DLD1 (cell line): Measurements from ENCODE around the gene GFOD1.

Experiments used
- in situ Hi-C: cut with HindIII; loops from 2 replicates; pipeline ENCODE4 v1.10.0; 2017; ENCODE audit warnings: low sequenced_read_pairs

GFOD1 gene

DNA sequence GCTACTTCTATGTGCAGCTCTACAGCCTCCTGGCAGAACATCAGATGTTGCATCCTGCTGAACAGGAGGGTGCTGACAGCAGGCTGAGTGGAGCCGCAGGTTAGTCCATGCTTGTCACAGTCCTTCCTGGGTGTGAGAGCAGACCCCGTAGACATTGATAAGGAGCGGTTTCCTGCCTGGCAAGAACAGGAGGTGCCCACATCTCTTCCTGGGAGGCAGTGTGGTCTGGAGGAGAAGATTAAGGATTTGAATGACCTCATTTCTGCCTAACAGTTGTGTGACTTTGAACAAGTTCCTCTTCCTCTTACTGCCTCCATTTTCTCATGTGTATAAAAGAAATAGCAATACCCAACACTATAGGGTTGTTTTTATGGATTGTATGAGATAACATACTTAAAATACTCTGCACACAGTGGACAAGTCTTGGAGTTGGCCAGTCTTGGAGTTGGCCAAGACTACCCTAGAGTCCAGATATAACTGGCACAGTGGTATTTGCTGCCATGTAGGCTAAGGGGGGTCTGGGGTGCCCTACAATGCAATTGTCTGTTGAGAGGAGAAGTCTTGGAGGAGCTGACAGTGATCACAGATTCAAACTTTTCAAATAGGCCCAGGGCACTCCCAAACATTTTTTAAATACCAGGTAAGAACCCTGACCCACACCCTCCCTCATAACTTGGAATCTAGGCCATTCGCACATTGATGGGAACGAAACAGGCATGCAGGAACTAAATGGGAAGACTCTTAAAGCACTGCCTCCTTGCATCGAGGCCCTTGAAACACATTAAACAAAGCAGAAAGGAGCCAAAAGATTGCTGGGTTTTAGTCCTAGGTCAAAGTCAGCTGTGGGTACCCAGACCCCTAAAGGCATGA, 126.5 kb downstream of the GFOD1 start:
- in situ Hi-C loops, result no loop called here

DNA sequence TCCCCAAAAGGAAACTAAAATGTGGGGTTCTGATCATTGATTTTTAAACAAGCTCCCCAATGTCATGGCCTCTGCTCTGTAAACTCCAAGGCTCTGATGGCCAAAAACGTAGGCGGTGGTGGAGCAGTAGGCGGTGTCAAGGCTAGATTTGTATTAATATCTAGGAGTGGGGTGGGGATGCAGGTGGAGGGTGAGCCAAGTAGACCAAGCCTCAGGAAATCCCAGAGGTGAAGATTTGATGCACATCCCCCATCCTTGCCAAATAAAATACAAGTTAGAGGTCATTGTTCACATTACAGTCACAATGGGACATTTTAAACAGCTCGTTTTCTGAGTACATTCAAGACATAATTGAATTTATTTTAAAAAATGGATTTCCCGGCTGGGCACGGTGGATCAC, 128.1 kb downstream of the GFOD1 start:
- in situ Hi-C loops, result no loop called here

DNA sequence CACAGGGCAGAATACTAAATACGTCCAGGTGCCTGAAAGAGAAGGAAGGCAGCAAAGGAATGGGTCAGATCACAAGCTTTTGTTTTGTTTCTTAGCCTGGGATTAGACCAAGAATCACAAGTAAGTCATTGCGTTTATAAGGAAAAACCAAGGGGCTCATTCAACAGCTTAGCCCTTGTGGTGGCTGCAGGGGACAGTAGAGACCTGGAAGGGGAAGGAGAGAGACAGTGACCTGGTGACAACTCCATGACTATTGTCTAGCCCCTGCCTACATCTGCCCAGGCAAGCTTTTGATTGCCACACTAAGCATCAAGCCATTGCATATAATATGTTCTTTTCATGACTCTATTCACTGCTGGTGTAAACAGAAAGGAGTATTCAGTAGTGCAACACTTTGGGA, 128.9 kb downstream of the GFOD1 start:
- in situ Hi-C loops, result no loop called here

DNA sequence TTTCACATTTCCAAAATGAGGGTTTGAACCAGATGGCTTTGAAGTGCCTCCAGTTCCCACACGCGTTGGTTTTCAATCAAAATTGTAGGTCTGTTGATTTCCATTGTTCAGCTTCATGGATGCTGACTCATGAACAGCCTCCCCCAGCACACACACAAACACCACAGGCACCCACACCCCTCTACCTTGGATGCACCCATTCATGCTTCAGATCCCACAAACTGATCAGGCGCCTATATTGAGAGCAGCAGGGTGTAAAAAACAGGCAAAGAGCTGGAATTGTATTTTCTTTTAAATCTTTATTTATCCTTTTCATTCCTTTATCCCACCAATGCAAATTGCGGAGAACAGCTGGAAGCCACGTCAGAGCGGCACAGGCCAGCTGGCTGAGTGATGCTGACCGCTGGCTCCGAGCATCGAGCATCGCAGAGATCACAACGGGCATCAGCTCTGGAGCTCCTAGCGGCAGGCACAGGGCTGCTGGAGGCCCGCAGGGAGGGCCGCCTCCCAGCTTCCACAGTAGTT, 129.8 kb downstream of the GFOD1 start:
- in situ Hi-C loops, result no loop called here

DNA sequence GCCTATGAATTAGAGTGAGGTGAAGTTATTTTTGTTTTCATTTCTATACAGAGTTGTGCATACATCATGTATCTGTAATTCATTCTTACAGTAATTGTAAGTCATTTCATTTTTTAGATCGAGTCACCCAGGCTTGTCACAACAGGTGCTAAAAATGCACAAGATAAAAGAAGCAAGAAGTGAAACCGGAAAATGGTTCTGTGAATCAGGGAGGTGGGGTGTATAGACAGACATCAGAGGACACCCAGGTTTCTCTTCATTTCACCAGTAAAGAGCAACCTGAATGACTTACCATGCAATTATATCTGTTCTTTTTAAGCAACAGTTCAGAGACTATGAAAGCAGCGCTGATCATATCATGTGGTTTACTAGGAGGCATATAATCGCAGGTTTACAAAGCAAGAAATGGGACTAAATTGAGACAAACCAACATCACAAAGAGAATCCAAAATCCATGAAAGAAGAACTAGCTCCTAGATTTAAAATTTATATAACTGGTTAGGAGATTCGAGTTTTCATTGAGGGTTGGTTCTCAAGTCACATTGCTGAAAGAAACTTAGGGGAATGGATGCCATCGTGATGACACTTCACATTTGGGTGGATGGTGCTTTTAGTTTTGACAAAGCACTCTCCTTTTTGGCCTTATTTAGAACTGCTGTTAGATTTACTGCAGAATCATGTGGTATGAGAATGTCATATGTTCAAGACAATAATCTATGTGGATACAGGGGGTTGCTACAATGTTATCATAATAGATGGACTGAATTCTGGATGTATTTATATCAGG, 131.2 kb downstream of the GFOD1 start:
- in situ Hi-C loops, result no loop called here

DNA sequence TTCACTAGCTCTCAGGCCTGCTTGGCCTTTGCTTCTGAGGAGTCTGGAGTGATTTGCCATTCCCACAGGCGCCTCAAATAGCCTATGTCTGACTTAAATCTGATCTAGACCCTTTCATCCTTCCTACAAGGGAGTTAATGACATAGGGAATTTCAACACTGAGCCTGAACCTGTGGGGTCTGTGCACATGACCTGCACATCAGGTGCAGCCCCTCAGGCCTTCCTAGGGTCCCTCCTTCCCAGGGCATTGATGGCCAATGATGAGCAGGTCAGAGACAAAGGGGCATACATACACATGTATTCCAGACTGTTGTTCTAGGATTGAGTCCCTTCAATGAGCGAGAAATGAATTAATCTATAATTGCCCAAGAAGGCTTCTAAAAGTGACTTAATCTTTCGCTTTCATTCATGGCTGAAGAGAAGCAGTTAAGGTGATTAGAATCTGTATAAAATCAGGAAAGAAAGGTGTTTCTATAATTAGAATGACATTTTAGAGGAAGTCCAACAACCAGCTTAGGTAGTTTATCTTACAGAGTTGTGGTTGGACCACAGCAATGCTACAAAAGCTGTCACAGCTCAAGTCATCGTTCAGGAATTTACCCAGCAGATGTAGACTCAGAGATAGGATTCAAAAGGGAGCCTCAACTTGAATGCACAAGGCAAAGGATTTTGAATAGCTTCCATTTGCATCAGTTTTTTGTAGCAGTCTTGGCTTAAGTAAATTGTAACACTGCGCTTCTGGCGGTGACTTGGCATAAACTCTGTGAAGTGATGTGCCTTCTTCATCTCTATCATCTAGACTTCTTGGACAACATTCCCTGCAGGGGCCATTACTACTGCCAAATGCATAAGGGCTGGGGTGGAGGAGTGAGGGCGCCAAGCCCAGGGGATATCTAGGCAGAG, 132.1 kb downstream of the GFOD1 start:
- in situ Hi-C loops, result no loop called here

DNA sequence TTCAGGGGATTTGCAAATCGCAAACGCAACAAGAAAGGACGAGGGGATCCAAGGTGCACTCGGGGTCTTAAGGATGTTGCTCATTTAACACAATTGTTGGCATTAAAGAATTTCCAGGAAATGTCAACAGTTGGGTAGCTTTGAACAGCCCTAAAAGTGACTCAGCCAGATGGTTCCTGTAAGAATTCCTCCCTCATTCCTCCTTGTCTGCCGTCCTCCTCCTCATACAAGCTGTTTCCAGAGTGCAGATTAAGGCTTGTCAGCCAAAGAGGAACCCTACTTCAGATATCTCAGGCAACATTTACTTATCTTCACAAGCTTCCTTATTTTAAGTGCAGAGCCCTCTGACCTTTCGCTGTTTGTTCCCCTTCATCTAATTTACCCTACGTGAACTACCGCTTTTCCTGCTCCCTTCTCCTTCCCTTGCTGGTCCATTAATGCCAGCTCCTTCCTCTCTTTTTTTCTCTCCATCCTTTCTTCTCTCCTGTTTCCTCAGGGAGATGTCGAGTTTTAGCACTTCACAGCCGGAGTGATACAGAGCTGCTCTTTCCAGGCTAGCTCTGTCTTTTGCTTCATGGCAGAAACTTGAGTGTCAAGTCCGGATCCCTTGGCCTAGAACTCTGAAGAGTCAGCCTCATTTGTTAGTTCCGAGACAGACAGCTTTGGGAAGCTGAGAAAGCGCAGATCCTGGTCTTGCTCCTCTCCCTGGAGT, 132.9 kb downstream of the GFOD1 start:
- in situ Hi-C loops, result no loop called here

DNA sequence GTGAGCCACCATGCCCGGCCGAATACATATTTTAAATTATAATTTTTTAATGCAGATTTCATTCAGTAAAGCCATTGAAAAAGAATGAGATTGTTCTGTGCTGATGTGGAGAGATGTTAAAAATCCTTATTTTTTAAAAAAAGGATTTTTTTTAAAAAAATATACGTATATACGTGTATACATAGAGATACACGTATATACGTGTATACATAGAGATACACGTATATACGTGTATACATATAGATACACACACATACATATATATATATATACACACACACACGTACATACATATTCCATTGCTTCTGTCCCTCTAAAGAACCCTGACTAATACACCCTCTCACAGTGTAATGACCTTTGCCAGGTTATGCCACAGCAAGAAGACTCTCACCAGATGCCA, 135.2 kb downstream of the GFOD1 start:
- in situ Hi-C loops, result no loop called here

DNA sequence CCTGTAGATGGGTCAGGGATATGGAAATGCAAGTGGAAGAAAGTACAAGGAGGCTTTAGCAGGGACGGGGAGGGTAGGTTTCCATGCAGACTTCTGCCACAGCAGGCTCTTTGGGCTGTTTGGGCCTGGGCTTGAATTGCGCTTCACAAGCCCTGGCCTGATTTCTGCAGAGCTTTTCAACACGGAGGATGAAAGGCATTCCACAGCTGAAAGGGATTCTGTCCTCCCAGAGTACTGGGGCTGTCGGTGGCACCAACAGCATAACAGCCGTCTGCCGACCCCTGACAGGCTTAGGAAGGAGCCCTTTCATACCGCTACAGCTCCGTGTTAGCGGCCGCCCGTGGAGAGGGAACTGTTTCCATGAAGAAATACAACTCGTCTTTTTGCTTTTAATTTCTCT, 136.1 kb downstream of the GFOD1 start:
- in situ Hi-C loops, result no loop called here

DNA sequence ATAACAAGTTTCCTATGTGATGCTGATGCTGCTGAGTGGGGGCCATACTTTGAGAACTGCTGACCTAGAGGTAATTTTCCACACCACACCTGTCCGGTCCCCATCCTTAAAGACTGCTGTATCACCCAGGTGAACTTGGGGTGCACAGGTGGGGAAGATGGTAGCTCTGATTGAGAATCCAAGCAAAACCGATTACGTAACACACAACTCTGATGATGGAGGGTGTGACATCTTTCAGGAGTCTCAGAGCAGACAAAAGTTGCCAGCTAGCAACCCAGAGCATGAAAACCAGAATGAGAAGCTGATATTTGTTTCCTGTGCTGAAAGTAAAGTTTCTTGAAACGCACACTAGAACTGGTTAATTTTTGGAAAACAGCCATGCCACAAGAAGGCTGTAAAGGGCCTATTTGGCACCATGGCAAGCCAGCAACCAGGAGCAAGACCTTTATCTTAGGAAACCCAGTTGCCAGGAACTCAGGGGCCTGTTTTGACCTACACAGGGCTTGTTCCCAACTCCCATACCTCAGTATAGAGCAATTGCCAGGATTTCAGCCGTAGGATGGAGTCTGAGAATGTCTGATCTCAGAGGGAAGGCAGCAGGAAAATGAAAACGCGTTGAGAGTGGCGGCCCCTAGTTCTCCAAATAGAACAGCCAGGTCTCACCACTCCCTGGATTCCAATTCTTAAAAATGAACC, 137.4 kb downstream of the GFOD1 start:
- in situ Hi-C loops, result no loop called here

DNA sequence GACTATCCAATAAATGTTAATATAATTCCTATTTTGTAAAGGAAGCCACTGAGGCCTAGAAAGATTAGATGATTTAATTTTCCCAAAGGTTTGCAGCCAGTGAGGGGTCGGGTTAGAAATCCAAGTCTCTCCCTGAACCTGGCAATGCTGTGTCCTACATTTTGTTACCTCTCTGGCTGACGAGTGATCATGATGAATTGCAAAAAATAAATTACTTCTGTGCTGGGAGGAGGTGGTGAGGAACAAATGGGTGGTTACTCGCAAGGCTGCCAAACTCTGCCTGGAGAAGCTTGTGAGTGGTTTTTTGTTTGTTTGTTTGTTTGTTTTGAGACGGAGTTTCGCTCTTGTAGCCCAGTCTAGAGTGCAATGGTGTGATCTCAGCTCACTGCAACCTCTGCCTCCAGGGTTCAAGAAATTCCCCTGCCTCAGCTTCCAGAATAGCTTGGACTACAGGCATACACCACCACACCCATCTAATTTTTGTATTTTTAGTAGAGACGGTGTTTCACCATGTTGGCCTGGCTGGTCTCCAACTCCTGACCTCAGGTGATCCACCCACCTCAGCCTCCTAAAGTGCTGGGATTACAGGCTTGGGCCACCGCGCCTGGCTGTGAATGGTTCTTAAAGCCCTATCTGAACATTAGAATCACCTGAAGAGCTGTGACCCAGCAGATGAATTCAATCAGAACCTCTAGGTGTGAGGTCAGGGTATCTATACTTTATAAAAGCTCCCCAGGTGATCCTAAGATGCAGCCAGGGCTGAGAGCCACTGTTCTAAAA, 138.9 kb downstream of the GFOD1 start:
- in situ Hi-C loops, result no loop called here

DNA sequence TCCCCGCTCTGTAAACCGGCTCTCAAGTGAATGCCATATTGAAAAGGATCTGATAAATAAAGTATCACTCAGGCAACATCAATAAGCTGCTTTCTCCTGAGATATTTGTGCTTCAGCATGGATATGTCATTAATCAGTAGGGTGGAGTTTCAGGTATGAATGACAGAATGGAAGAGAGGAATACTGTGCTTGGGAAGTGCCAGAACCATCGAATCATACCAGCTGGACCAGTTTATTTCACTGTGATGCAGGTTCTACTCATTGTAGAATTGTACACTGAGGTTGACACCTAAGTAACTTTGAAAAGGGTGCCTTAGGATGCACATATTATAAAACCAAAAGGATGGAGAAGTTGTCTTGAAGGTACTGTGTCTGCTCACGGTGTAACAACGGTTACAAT, 141.2 kb downstream of the GFOD1 start:
- in situ Hi-C loops, result no loop called here

DNA sequence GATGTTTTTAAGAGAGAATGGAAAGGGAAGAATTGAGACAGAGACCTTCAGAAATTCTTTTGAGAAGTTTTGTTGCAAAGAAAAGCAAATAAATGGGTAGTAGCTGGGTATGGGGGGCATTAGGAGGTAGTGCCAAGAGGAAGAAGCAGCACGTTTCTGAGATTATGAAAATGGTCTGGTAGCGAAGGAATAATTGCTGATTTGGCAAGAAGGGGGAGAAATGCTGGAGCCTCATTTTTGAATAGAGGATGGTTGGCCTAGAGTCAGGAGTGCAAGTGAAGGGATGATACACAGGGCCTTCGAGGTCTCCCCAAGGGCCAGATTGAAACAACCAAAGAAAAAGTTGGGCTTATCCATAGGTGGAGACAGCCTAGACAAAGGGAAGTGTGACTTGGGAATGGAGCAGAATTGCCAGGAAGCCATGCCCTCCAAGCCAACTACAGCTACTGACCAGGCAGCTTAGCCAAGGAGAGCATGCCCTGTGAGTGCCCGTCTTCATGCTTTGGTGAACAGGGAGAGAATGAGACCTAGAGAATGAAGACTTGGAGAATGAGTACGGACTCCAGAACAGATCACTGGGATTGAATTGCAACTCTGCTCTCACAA, 144.9 kb downstream of the GFOD1 start:
- in situ Hi-C loops, result no loop called here

DNA sequence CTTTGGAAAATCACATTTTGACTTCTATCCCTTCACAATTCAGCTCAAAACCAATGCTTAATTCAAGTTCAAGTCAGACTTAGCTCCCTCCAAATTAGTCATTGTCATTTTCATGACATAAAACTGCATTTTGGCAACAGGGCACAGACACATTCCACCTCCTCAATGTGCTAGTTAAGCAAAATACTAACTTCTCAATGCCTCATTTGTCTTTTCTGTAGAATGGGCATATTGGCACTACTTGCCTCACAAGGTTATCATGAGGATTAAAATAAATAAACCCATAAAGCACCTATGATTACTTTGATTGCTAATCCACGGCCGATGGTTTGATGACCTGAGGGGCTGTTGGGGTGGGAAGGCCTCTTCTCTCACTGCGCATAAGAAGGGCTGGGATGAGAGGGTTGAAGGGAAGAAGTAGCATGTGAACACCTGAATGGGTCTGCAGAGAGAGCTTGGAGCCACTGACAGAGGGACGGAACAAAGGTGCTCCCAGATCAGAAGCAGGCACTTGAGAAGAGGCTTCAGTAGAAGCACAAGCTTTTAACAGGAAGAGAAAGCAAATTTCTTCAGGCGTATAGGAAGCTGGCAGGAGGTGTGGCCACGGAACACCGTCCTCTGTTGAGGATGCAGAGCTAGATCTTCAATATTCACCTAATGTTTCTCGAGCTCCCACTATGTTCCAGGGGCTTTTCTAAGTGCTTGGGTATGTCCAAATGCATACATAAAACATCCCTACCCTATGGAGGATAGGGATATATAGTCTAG, 147.4 kb downstream of the GFOD1 start:
- in situ Hi-C loops, result no loop called here

DNA sequence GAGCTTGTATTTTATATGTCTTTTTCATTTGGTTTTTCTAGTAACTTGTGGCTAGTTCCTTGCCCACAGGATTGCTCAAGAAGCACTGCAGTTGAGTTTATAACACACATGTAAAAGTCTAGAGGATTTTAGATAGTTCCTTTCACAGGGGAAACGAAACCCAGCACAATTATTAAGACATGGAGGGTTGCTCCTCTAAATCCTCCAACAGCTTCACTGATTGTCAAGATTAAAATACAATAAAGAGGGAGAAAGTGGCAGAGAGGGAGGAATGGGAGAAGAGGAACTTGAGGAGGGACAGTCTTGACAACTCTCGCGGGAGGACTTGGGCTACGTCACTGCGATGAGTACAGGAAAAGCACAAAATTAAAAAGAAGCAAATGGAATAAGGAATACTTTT, 149.4 kb downstream of the GFOD1 start:
- in situ Hi-C loops, result no loop called here

DNA sequence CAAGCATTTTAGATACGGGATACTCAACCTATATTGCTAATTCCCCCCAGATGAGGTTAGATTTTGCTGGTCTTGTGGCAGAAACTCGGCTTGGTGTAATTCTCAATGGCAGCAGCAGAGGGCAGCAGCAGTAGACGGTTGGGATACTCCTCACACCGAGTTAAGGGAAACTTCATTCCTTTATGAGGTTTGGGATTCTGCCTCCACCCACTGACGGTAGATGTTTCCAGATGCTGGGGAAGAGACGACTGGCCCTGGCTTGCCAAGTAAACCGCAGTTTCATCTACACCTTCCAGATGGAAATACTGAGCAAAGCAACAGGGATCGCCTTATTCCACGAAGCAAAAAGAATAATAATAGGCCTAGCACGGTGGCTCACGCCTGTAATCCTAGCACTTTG, 150.8 kb downstream of the GFOD1 start:
- in situ Hi-C loops, result no loop called here

DNA sequence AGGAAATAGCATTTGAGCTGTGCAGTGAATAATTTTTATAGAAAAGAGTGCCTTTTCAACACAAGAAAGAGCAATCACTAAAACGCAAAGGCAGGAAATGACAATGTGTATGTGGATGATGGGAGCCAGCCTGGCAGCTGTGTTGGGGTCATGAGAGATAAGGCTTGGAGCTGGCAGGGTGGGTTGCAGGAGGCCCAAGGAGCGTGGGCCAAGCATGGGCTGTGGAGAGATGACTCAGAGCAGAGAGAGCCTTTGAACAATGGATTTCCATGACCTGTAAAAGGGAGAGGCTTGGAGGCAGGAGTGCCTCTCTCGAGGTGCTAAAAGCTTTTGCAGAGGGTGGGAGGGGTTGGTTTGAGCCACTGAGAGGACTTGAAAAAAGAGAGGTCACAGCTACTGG, 152.4 kb downstream of the GFOD1 start:
- in situ Hi-C loops, result no loop called here

DNA sequence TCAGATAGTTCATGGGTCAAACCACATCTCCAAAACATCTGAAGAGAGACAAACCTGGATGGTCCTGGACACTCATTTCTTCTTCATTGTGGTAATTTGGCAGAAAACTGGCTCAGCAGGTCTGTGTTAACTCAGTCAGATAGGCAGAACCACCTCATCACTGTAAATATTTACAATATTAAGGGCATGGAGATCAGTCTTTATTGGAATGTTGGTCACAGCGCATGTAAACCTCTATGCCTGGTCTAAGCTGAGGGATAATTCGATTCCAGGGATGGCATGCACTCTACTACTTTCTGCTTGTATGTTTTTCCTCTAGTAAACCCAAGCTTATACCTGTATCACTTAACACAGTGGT, 155.1 kb downstream of the GFOD1 start:
- in situ Hi-C loops, result no loop called here
